KMS-11 (cell line): ENCODE data around the gene PPIG.

Source experiments
- H2AFZ ChIP-seq: fragments of 200-600 bp; sonication (generic); 2 replicates; pipeline ENCODE4 v1.6.1; 2016; ENCODE audit warnings: antibody characterized with exemption, mixed run types, low read depth
- H3K27ac ChIP-seq: fragments of 200-600 bp; sonication (generic); 2 replicates; pipeline ENCODE4 v1.6.1; 2016; ENCODE audit warnings: mild to moderate bottlenecking, mixed run types
- H3K27me3 ChIP-seq: fragments of 200-600 bp; sonication (generic); 2 replicates; pipeline ENCODE4 v1.6.1; 2017; ENCODE audit warnings: mild to moderate bottlenecking, low read depth, mixed run types, moderate library complexity; ENCODE audit not compliant: insufficient read depth
- H3K36me3 ChIP-seq: fragments of 200-600 bp; sonication (generic); 2 replicates; pipeline ENCODE4 v1.6.1; 2017; ENCODE audit warnings: mild to moderate bottlenecking, mixed run types; ENCODE audit not compliant: insufficient read depth
- H3K4me1 ChIP-seq: fragments of 200-600 bp; sonication (generic); 2 replicates; pipeline ENCODE4 v1.6.1; 2016; ENCODE audit warnings: mild to moderate bottlenecking, low read depth, mixed run types; ENCODE audit not compliant: poor library complexity, severe bottlenecking
- H3K4me2 ChIP-seq: fragments of 200-600 bp; sonication (generic); 2 replicates; pipeline ENCODE4 v1.7.0; 2016; ENCODE audit warnings: mild to moderate bottlenecking, mixed run types
- H3K4me3 ChIP-seq: fragments of 200-600 bp; sonication (generic); IDR thresholded peaks from 2 replicates; pipeline ENCODE4 v1.6.1; 2017; ENCODE audit warnings: low read depth, low read length, mixed read lengths; ENCODE audit not compliant: insufficient read depth
- H3K79me2 ChIP-seq: fragments of 200-600 bp; sonication (generic); 2 replicates; pipeline ENCODE4 v1.6.1; 2016; ENCODE audit warnings: low read depth, mixed run types; ENCODE audit not compliant: insufficient read depth
- H3K9ac ChIP-seq: fragments of 200-600 bp; sonication (generic); 2 replicates; pipeline ENCODE4 v1.6.1; 2016; ENCODE audit warnings: mild to moderate bottlenecking, mixed run types
- H4K20me1 ChIP-seq: fragments of 200-600 bp; sonication (generic); 2 replicates; pipeline ENCODE4 v1.6.1; 2016; ENCODE audit warnings: mild to moderate bottlenecking, mixed run types; ENCODE audit not compliant: insufficient read depth
- TF ChIP-seq, protein P1 (sequence below): fragments of 200-600 bp; sonication (generic); conservative IDR thresholded peaks from 2 replicates; pipeline ENCODE4 v1.6.1; 2017; ENCODE audit warnings: low read depth, mild to moderate bottlenecking, antibody characterized with exemption, low read length, moderate library complexity, mixed read lengths

PPIG gene

DNA sequence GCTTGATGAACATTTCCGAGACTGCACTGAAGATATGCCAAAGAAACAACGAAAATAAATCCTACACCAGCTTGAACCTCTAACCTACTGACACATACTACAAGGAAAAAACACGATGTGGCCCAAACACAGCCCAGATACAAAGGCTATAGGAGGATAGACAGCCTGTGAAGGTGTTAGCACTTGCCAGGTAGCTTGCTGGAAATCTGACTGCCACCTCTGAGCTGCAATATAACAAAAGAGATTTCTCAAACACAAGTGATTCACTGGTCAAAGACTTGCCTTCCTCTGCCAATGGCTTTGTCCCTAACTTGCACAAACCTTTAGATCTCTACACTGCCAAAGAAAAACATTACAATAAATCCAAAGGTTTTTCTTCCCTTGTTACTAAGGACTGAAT is 89.0 kb downstream of the PPIG start:
- no peaks in the 10 kb centered on the region for H3K36me3 ChIP-seq
- no peaks in the 10 kb centered on the region for H3K27me3 ChIP-seq
- no peaks in the 10 kb centered on the region for H3K4me1 ChIP-seq
- TF ChIP-seq, protein P1, sequence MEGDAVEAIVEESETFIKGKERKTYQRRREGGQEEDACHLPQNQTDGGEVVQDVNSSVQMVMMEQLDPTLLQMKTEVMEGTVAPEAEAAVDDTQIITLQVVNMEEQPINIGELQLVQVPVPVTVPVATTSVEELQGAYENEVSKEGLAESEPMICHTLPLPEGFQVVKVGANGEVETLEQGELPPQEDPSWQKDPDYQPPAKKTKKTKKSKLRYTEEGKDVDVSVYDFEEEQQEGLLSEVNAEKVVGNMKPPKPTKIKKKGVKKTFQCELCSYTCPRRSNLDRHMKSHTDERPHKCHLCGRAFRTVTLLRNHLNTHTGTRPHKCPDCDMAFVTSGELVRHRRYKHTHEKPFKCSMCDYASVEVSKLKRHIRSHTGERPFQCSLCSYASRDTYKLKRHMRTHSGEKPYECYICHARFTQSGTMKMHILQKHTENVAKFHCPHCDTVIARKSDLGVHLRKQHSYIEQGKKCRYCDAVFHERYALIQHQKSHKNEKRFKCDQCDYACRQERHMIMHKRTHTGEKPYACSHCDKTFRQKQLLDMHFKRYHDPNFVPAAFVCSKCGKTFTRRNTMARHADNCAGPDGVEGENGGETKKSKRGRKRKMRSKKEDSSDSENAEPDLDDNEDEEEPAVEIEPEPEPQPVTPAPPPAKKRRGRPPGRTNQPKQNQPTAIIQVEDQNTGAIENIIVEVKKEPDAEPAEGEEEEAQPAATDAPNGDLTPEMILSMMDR = no peak
- H3K9ac ChIP-seq = no peak overlapping the region
- H3K79me2 ChIP-seq = no peaks in the 10 kb centered on the region
- no peak overlapping the region for H3K4me3 ChIP-seq
- H2AFZ ChIP-seq = no peak overlapping the region
- no peaks in the 10 kb centered on the region for H4K20me1 ChIP-seq
- no peak overlapping the region for H3K4me2 ChIP-seq
- H3K27ac ChIP-seq = no peak overlapping the region

DNA sequence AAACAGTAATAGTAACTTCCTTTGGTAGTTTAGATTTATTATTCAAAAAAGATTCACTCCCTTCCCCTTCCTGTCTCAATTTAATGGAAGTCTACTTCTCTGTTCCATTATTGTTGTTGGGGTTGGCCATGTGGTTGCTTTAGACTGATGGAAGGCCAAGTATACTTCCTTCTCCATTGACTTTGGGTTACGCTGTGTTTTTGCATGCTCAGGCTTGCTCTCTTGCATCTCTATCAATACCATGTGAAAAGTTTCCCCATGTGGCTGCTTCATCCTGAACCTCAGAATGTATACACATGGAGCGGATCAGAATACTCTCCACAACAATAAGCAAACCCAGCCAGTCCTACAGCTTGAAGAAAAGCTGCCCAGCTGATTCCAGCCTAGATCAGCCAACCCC is 89.8 kb downstream of the PPIG start:
- no peaks in the 10 kb centered on the region for H3K36me3 ChIP-seq
- H2AFZ ChIP-seq = no peak overlapping the region
- no peaks in the 10 kb centered on the region for H4K20me1 ChIP-seq
- TF ChIP-seq, protein P1 = no peak
- no peaks in the 10 kb centered on the region for H3K27me3 ChIP-seq
- no peak overlapping the region for H3K4me2 ChIP-seq
- no peak overlapping the region for H3K4me3 ChIP-seq
- no peaks in the 10 kb centered on the region for H3K4me1 ChIP-seq
- no peak overlapping the region for H3K27ac ChIP-seq
- H3K9ac ChIP-seq = no peak overlapping the region
- H3K79me2 ChIP-seq = no peaks in the 10 kb centered on the region

DNA sequence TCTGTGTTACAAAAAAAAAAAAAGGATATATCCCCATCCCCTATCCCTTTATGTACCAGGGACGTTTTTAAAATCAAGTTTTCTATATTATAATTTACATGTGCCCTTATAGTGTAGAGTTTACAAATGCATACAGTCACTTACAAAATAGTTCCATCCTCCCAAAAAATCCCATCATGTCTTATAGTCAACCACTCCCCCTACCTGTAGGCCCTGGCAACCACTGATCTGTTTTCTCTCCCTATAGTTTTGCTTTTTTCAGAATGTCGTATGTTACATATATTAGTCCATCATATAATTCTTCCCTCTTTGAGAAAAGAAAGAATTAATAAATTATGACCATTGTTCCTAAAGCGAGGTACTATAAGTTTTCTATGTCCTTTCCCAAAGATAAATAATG is 92.2 kb downstream of the PPIG start:
- H3K27ac ChIP-seq = no peak overlapping the region
- H3K9ac ChIP-seq = no peak overlapping the region
- H4K20me1 ChIP-seq = no peaks in the 10 kb centered on the region
- H3K27me3 ChIP-seq = no peaks in the 10 kb centered on the region
- H2AFZ ChIP-seq = no peak overlapping the region
- TF ChIP-seq, protein P1 = no peak
- H3K4me3 ChIP-seq = no peak overlapping the region
- no peaks in the 10 kb centered on the region for H3K4me1 ChIP-seq
- no peak overlapping the region for H3K4me2 ChIP-seq
- no peaks in the 10 kb centered on the region for H3K36me3 ChIP-seq
- no peaks in the 10 kb centered on the region for H3K79me2 ChIP-seq

DNA sequence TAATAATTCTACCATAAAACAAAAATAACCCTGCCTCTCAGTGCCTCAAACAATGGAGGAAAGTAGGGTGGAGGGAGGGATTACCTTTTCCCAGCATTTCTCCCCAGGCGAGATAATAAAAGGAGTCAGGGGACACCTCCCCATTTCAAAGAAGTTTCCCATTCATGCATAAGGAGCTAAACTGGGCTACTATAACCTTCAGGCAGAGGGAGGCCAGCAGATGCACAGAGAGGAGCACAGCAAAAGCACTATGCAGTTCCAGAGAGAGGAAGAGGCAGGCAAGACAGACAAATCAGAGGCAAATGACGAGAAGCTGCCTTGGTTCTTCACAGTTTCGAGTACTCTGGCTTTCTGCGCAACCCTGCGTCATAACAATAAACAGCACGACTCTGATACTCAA is 92.7 kb downstream of the PPIG start:
- Histone ChIP-seq H3K4me1 (no peaks in the 10 kb centered on the region), H4K20me1 (no peaks in the 10 kb centered on the region), H3K4me3 (no peak overlapping the region), H3K36me3 (no peaks in the 10 kb centered on the region), H3K79me2 (no peaks in the 10 kb centered on the region), H2AFZ (no peak overlapping the region), H3K9ac (no peak overlapping the region), H3K4me2 (no peak overlapping the region), H3K27ac (no peak overlapping the region), H3K27me3 (no peaks in the 10 kb centered on the region)
- TF ChIP-seq, protein P1 = no peak

DNA sequence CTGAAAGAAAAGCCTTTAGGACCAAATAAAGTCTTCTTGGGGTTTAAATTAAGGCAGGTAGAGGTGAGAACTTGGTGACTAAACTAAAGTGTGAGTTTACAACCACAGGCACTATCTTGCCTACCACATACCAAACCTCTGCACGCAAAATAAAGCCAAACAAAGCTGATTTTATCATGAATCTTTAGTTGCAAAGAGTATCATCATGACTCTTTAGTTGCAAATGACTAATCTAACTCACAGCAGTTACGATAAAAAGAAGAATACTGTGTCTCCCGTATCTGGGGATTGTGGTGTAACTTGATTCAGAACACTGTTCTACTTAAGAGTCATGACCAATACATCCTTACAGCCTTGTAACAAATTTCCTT is 98.9 kb downstream of the PPIG start:
- Histone ChIP-seq H3K4me1 (no peaks in the 10 kb centered on the region), H3K9ac (no peak overlapping the region), H3K36me3 (no peaks in the 10 kb centered on the region), H3K4me3 (no peak overlapping the region), H3K79me2 (no peaks in the 10 kb centered on the region), H2AFZ (no peak overlapping the region), H3K4me2 (no peak overlapping the region), H4K20me1 (no peaks in the 10 kb centered on the region), H3K27me3 (no peaks in the 10 kb centered on the region), H3K27ac (no peak overlapping the region)
- TF ChIP-seq, protein P1 = no peak
